Mammary epithelial cell (primary cell): ENCODE results near the gene EMP1.

ENCODE experiments used
- EZH2 ChIP-seq: IDR thresholded peaks from 2 replicates; pipeline ENCODE4 v1.6.1; 2012; ENCODE audit warnings: low read length, inconsistent platforms, borderline replicate concordance
- TF ChIP-seq, protein P1 (sequence below), 2 donors: IDR thresholded peaks in 1 of 2; conservative IDR thresholded peaks in 1 of 2; 2 replicates each; pipeline ENCODE4 v1.5.1; 2011 to 2012; ENCODE audit warnings: inconsistent platforms in 2 of 2, low read length in 2 of 2, mild to moderate bottlenecking in 2 of 2, control low read depth in 1 of 2, low read depth in 1 of 2; ENCODE audit not compliant: insufficient read depth in 1 of 2; ENCODE audit errors: extremely low read depth in 1 of 2

DNA sequence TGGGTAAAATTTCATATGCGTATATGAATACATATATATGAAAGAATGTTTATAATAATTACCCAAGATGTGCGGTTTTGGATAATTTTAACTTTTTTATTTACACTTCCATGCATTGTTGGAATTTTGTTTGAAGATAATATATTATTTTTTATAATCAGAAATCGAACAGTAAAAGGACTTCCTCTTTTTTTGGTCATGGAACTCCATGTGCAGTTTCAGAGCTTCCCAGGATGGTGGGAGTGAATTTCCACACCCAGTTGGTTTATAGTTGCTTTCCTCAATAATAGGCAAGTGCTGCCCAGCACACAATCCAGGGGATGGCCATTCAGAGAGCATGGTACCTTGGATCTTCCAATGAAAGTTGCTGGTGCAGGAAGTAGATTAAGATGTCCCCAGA lies 6.3 kb upstream of the EMP1 start:
- TF ChIP-seq, protein P1, sequence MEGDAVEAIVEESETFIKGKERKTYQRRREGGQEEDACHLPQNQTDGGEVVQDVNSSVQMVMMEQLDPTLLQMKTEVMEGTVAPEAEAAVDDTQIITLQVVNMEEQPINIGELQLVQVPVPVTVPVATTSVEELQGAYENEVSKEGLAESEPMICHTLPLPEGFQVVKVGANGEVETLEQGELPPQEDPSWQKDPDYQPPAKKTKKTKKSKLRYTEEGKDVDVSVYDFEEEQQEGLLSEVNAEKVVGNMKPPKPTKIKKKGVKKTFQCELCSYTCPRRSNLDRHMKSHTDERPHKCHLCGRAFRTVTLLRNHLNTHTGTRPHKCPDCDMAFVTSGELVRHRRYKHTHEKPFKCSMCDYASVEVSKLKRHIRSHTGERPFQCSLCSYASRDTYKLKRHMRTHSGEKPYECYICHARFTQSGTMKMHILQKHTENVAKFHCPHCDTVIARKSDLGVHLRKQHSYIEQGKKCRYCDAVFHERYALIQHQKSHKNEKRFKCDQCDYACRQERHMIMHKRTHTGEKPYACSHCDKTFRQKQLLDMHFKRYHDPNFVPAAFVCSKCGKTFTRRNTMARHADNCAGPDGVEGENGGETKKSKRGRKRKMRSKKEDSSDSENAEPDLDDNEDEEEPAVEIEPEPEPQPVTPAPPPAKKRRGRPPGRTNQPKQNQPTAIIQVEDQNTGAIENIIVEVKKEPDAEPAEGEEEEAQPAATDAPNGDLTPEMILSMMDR (conservative IDR thresholded peaks at IDR 0.05 in 1 of 2, IDR thresholded peaks at IDR 0.05 in 1 of 2; ENCODE audit: extremely low read depth in 1 of 2, insufficient read depth in 1 of 2, low read depth in 1 of 2, low read length in 2 of 2), result no peak
- TF ChIP-seq EZH2, result no peak
